C1 segment of cervical spinal cord (tissue), 14 donors: ENCODE results near the gene CROCC.
"Not testable (repeated sequence)": the region's sequence is repeated elsewhere in the genome, so short reads cannot be mapped to it uniquely, and the experiment has no call there.

Experiments used
- DNase-seq, 14 donors: peaks; one replicate each; lab custom pipeline; 2025; lab: John Stamatoyannopoulos, UW

CROCC gene

GRCh38 chr1:16921391-16922185, at the start of gene CROCC:
CROCC (plus strand) TSS chr1:16921931; CDS start chr1:16922019, 88 bp downstream.
- DNase-seq: peak in 5 of 14 donors; percentile 28 to 72 (median 40)

- peak in 12 of 14 donors; percentile 2 to 88 (median 59) for DNase-seq
Observed at GRCh38 chr1:16872152-16873075, 49.3 kb upstream of the CROCC start.

- DNase-seq: peak in 10 of 14 donors; percentile 23 to 80 (median 39)
Observed at GRCh38 chr1:16873076-16873879, 48.5 kb upstream of the CROCC start.

GRCh38 chr1:16874968-16875765, 46.6 kb upstream of the CROCC start:
- not testable (repeated sequence) for DNase-seq

- DNase-seq: not testable (repeated sequence)
Observed at GRCh38 chr1:16881742-16882141, 40.0 kb upstream of the CROCC start.

- no peak for DNase-seq
Observed at GRCh38 chr1:16882986-16883385, 38.7 kb upstream of the CROCC start.

- DNase-seq: not testable (repeated sequence)
Observed at GRCh38 chr1:16884487-16884886, 37.2 kb upstream of the CROCC start.

GRCh38 chr1:16886860-16887605, 34.7 kb upstream of the CROCC start:
- no peak for DNase-seq

- DNase-seq: peak; percentile 35 to 89 (median 76)
Observed at GRCh38 chr1:16888860-16889816, 32.6 kb upstream of the CROCC start.

- not testable (repeated sequence) for DNase-seq
Observed at GRCh38 chr1:16890539-16891021, 31.2 kb upstream of the CROCC start.

- DNase-seq: not testable (repeated sequence)
Observed at GRCh38 chr1:16891057-16891456, 30.7 kb upstream of the CROCC start.

- DNase-seq: not testable (repeated sequence)
Observed at GRCh38 chr1:16892978-16893525, 28.7 kb upstream of the CROCC start.

- not testable (repeated sequence) for DNase-seq
Observed at GRCh38 chr1:16893796-16894195, 27.9 kb upstream of the CROCC start.

GRCh38 chr1:16894338-16894737, 27.4 kb upstream of the CROCC start:
- DNase-seq: not testable (repeated sequence)

- DNase-seq: not testable (repeated sequence)
Observed at GRCh38 chr1:16895233-16895597, 26.5 kb upstream of the CROCC start.

- peak in 12 of 14 donors; percentile 54 to 97 (median 88) for DNase-seq
Observed at GRCh38 chr1:16895598-16896315, 26.0 kb upstream of the CROCC start, which contains the start of gene RNU1-2. RNU1-2 (plus strand) TSS chr1:16895980.

- peak in 11 of 14 donors; percentile 36 to 77 (median 51) for DNase-seq
Observed at GRCh38 chr1:16896316-16897055, 25.2 kb upstream of the CROCC start.
